TTC549 (cell line): ENCODE data around the gene UIMC1.

ENCODE experiments used
- FAIRE-seq: peaks from 2 replicates; lab custom pipeline; 2012; peaks lifted over from hg19 to GRCh38; lab: Jason Lieb, UNC

UIMC1 gene

DNA sequence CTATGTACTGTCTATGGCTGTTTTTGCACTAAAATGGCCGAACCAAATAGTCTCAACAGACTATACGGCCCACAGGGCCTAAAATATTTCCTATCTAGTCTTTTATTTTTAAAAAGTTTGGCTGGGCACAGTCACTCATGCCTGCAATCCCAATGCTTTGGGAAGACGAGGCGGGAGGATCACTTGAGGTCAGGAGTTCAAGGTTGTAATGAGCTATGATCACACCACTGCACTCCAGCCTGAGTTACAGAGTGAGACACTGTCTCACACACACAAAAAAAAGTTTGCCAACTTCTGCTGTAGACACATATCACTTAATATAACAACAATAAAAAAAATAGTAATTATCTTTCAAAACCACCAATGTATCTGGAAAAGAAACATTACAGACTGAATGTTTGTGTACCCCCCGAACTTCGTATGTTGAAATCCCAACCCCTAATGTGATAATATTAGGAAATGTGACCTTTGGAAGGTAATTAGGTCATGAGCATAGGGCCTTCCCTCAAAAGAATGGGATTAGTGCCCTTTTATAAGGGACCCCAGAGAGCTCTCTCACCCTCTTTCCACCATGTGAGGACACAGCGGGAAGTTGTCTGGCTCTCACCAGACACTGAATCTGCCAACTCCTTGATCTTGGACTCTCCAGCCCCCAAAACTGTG lies 53.9 kb downstream of the UIMC1 start:
- FAIRE-seq = no peak

GRCh38 chr5:176948458-176948857 lies 58.1 kb downstream of the UIMC1 start:
- no peak for FAIRE-seq

DNA sequence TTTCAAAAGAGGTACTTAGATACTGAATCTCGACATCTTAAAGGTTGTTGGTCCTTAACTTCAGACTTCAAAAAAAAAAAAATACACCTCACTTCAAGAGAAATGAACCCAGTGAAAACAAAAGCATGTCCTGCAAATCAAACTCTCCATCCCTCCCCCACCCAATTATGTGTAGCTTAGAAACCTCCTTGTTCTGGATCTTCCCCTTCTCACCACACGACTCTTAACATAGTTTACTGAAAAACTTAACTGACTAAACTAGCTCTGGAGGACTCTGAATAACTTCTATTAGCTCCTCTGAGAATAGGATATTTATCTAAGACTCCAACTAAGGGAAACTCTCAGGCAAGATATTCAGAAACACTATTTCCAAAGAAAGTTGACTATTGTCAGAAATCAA lies 58.7 kb downstream of the UIMC1 start:
- no peak for FAIRE-seq

GRCh38 chr5:176944268-176944667 lies 62.3 kb downstream of the UIMC1 start:
- no peak for FAIRE-seq

- FAIRE-seq = no peak
These were observed 62.8 kb downstream of the UIMC1 start for GRCh38 chr5:176943816-176944215.

DNA sequence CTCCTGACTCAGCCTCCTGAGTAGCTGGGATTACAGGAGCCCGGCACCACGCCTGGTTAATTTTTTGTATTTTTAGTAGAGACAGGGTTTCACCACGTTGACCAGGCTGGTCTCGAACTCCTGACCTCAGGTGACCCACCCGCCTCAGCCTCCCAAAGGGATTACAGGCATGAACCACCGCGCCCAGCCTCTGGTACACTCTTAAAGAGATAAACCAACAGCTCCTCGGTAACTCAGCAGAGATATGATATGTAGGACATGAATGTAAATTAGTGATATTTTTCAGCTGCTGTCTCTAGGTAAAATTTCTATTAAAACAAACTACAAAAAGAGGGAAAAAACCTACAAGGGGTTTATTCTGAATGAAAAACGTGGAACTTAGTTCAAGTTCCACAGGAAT lies 64.6 kb downstream of the UIMC1 start:
- FAIRE-seq = no peak

GRCh38 chr5:176938472-176938871 lies 68.1 kb downstream of the UIMC1 start:
- FAIRE-seq = no peak

DNA sequence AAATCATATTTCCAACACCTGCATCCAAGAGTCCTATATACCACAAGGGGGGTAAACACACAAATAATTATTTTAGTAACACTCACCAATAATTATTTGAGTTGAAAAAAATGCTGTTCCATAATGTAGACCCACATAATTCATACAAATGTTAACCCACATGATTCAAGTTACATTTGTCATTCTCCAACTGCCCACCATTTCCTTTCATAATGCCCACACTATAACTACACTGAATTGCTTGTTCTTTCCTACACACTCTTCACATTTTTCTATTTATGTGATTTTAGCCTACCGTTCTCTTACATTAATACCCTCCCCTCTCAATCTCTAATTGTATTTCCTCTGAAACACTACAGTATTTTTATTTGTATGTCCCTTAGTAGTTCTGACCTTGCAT lies 71.6 kb downstream of the UIMC1 start:
- FAIRE-seq = no peak

DNA sequence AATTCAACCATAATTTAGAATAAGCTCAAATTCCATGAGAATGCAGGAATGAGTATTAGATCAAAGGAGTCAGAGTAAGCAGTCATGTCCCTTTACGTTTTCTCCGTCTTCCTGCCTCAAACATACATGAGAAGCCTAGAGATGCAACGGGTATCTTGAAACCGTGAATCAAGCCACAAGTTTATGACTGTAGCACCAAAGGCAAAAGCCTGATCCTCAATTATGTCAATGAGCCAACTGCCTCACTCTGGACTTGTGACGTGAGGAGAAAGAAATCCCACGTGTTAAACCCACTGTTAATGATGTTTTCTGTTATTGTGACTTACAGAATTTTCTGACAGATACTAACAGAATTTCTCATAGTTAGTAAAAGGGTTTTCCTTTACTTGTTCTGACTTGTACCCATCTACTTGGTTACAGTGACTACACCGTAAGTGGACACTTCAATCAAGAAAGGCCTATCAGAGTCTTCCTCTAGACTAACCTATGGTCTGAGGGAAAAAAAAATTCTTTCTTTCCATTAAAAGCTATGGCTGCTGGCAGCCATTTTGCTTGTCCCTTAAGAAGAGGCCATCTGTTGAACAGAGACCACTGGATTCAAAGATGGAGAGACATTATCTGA lies 72.2 kb downstream of the UIMC1 start:
- FAIRE-seq = no peak

DNA sequence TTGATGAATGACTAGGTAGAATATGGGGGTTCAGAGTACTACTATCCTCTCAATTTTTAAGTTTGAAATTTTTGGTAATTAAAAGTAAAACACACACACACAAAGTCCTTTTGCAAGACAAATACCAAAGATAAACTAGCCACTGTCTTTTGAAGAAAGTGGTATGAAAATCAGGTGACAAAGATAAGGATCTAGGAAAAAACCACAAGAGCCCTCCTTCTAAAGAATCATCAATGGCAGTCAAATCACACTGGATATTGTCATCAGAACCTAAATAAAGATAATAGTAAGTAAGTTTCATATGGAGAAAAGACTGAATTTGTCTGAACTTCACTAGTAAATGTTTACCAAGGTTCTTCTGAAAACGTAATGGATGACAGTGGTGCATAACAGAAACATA lies 76.9 kb downstream of the UIMC1 start:
- FAIRE-seq = no peak

DNA sequence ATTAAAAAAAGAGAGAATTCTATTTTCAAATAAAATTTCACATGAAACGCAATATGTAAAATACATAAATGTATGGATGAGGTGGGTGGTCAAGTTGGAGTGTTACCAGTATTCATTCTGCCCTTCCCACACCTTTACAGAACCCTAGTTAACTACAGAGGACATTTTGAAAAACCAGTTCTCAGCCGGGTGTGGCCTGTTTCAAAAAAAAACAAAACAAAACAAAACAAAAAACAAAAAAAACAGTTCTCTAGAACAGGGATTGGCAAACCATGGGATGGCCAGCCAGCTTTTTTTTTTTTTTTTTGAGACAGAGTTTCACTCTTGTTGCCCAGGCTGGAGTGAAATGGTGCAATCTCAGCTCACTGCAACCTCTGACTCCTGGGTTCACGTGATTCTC lies 79.0 kb downstream of the UIMC1 start:
- FAIRE-seq = no peak

DNA sequence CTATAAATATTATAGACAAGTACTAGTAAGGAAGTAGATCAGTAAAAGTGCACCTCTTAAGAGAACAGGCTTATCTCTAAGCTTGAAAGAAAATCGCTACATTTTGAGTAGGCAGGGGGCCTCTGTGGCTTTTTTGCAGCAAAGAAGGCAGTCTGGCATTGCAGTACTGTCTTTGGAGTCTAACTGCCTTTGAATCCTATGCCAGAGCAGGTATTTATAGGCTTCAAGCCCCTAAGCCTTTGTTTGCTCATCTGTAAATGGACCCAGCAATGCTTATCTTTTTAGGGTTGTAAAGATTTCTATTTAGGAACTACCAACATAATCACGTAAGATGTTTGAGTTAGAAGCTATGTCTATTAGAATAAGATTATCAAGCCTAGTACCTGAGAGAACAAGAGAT lies 83.8 kb downstream of the UIMC1 start:
- no peak for FAIRE-seq

GRCh38 chr5:176921714-176922113 lies 84.9 kb downstream of the UIMC1 start:
- no peak for FAIRE-seq

GRCh38 chr5:176918613-176919012 lies 88.0 kb downstream of the UIMC1 start:
- FAIRE-seq = no peak

DNA sequence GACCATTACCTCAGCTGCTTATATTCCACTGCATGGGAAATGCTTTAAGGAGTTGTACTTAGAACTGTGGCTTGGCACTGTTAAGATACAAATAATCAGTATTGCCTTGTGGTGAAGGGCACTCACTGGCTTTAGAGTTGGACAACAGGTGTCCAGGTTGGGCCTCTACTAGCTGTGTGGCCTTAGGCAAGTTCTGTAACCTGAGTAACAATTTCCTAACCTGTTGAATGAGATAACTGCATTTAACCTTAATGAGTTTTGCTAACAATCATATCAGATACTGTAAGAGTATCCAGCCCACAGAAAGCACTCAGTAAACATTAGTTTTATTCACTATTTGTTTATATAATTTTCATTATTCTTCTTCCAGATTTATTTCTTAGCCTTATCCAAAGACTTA lies 90.2 kb downstream of the UIMC1 start:
- FAIRE-seq = no peak

DNA sequence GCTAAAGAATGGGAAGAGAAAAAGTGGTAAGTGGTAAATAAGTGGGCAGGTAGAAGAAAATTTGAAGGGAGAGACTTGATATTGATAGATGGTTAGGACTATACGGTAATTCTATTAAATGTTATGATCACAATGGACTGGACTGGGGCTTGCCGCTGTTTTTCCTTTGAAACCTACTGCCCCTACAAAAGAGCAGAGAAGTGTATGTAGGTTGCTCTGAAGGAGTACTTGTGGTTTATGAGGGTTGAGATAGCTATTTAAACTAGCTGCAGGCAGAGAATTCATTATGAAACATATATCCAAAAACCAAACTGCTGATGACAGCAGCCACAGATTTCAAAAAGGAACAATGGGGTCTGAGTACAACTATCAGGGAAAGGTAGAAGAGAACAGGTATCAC lies 90.7 kb downstream of the UIMC1 start:
- FAIRE-seq = no peak

- FAIRE-seq = no peak
These were observed 94.5 kb downstream of the UIMC1 start for GRCh38 chr5:176912115-176912514.

GRCh38 chr5:176908675-176909368 lies 97.8 kb downstream of the UIMC1 start:
- FAIRE-seq = no peak

- FAIRE-seq = no peak
These were observed 99.8 kb downstream of the UIMC1 start for GRCh38 chr5:176906796-176907195.

DNA sequence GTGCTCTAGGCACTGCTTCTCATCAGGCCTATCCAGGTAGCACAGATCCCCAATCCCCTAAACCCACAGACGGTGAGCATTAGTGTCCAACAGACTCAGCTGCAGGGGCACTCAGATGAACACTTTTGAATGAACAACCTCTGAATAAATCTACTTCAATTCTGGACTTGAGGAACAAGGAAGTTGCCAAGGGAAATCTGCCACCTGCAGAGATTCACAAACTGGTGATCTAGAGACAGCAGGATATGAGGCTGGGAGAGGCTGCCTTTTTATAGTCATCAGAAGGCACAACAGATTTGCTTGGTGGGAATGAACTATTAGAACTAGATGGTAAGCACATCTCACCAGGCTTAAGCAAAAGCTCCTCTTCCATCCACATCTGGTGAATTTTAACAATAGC lies 100.5 kb downstream of the UIMC1 start:
- FAIRE-seq = no peak

DNA sequence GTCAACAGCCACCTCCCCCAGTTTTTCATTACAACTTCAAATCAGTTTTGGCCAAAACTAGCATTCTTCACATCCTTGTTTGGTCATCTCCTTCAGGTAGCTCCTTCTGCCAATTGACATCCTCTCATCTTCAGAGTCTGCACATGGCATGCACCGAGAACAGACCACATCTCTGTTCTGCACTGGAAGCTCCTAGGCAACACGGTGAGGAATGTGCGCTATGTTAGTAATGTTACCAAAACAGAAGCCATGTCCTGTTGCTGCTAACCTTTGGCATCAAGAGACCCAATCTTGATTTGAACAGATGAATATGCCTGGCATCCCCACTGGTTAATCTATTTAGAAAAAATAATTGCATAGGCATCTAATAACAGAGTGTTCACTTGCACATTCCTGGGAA lies 102.3 kb downstream of the UIMC1 start:
- FAIRE-seq = no peak

DNA sequence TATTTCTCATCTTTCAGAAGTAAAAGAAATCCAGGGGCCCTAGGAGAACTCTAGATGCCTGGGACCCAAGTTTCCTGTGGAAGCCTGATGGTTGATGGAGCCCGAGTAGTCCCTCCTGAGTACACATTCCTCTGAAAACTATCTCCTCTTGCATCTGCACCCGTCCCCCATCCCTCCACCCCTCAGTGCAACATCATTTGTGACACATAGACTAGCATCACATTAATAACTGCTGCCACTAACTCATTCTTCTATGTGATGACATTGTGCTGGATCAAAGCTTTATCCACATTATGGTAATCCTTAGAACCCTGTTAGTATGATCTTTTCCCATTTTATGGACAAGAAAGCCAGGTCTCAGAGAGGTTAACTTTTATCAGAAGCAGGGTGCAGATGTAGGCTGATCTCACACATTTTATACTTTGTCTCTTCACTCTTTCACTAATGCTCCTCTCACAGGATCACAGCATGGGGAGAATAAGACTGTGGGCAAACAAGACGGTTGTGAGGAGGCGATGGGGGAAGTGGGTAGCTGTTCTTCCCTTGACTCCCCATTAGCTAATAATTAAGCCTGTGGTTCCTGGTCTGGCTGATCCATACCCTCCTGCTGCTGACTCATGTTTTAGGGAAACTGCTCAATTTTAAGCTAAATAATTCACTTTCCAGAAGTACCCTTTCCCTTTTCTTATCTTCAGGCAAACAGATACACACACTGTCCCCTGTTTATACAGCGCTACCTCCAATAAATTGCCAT lies 103.5 kb downstream of the UIMC1 start:
- FAIRE-seq = no peak
